ENCODE results near the gene HES5.

HES5 gene

DNA sequence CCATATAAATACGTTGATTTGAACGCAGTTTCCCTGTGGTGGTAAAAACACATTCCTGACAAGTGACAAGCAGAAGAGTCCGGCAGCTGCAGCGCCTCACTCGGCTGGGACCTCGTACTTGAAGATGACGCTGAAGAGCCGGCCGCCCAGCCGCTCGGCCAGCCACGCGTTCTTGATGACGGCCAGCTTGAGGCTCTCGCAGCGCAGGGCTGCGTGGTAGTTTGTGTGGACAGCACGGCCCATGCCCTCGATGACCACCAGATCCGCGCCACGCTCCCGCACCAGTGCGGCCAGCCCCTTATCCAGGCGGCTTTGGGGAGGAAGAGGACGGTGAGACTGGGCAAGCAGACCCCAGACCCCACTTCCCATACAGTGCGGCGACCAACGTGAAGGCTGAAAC is 21.3 kb downstream of the HES5 start:
- peaks cover 70% of the 10 kb centered on the region for H3K36me3 ChIP-seq
- H3K27me3 ChIP-seq, result peaks cover 6% of the 10 kb centered on the region
- no peak overlapping the region for H3K4me3 ChIP-seq (ENCODE audit: low read depth in 1 of 2, low read length in 1 of 2)
- H3K4me1 ChIP-seq (ENCODE audit: control insufficient read depth in 1 of 2, insufficient read depth in 1 of 2, low read depth in 1 of 2, low read length in 1 of 2), result no peaks in the 10 kb centered on the region
- no peaks in the 10 kb centered on the region for H3K9me3 ChIP-seq
- H3K27ac ChIP-seq, result no peak overlapping the region
- TF ChIP-seq CTCF (IDR thresholded peaks at IDR 0.05), result no peak

DNA sequence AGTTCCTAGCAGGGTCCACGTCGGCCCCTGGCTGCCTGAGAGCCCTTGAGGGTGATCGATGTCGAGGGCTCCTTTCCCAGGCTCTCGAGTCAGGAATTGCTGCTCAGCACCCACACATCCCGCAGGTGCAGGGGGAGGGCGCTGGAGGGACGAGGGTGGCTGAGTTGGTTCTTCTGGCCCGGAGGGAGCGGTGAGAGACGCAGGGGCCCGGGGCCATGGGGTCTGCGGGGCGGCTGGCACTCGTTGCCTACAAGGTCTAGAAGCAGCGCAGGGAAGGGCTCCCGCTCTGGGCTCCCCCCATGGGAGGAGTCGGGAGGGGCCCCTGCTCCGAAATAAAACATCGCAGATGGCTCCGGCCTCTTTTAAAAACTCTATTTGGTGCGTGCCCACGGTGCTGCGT is 21.9 kb downstream of the HES5 start:
- peaks cover 64% of the 10 kb centered on the region for H3K36me3 ChIP-seq
- no peaks in the 10 kb centered on the region for H3K4me1 ChIP-seq (ENCODE audit: control insufficient read depth in 1 of 2, insufficient read depth in 1 of 2, low read depth in 1 of 2, low read length in 1 of 2)
- no peak overlapping the region for H3K4me3 ChIP-seq (ENCODE audit: low read depth in 1 of 2, low read length in 1 of 2)
- no peak overlapping the region for H3K27ac ChIP-seq
- no peak for TF ChIP-seq CTCF (IDR thresholded peaks at IDR 0.05)
- peaks cover 11% of the 10 kb centered on the region for H3K27me3 ChIP-seq
- no peaks in the 10 kb centered on the region for H3K9me3 ChIP-seq

DNA sequence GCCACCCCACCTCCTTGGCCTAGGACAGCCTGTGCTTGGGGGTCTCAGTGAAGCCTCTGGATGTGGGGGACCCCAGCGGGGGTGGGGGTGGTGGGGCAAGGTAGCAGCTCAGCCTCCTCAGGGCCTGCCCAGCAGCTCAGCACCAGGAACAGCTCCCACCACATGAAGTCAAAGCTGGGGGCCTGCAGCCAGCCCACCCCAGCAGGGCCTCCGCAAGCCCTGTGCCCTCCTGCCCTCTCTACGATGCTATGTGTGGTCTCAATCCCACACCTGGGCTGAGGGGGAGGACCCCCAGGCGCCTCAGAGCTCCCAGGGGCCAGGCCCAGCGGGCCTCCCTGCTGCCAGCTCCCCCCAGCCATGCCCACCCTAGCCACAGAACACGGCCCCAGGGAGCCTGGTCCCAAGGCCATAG is 22.3 kb downstream of the HES5 start:
- H3K27ac ChIP-seq, result no peak overlapping the region
- H3K36me3 ChIP-seq, result peaks cover 60% of the 10 kb centered on the region
- H3K27me3 ChIP-seq, result peaks cover 11% of the 10 kb centered on the region
- no peaks in the 10 kb centered on the region for H3K9me3 ChIP-seq
- H3K4me3 ChIP-seq (ENCODE audit: low read depth in 1 of 2, low read length in 1 of 2), result no peak overlapping the region
- H3K4me1 ChIP-seq (ENCODE audit: control insufficient read depth in 1 of 2, insufficient read depth in 1 of 2, low read depth in 1 of 2, low read length in 1 of 2), result no peaks in the 10 kb centered on the region
- no peak for TF ChIP-seq CTCF (IDR thresholded peaks at IDR 0.05)

DNA sequence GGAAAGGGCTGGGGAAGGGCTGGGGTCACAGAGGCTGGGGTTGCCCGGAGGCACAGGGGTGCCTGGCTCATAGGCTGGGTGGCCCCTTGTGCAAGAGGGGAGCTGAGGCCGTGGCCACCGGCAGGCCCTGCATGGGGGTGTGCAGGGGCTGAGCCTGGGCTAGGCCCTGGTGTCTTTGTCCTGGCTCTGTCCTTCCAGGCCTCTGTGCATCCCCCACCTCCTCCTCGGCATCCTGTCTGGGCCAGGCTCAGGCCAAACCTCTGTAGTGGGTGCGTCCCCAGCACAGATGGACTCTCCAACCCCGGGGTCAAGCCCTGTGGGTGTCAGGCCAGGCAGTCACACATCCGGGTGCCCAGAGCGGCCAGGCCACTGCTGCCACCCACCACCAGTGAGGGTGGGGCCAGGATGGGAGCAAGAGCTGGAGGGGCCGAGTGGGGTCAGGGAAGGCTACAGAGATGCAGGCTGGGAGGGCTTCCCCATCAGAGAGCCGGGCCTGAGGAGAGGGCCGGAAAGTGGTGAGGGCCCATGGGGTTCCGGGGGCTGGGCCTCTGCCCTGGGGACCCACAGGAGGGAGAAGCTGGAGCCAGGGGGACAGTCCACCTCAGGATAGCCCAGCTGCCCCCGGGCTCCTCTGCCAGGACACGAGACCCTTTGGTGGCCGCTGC is 23.0 kb downstream of the HES5 start:
- Histone ChIP-seq H3K27ac (no peak overlapping the region), H3K9me3 (no peaks in the 10 kb centered on the region), H3K4me3 (ENCODE audit: low read depth in 1 of 2, low read length in 1 of 2) (no peak overlapping the region), H3K4me1 (ENCODE audit: control insufficient read depth in 1 of 2, insufficient read depth in 1 of 2, low read depth in 1 of 2, low read length in 1 of 2) (no peaks in the 10 kb centered on the region), H3K36me3 (peaks cover 52% of the 10 kb centered on the region), H3K27me3 (peaks cover 11% of the 10 kb centered on the region)
- TF ChIP-seq CTCF (IDR thresholded peaks at IDR 0.05), result no peak

- H3K4me3 ChIP-seq (ENCODE audit: low read depth in 1 of 2, low read length in 1 of 2), result no peak overlapping the region
- H3K36me3 ChIP-seq, result peaks cover 44% of the 10 kb centered on the region
- H3K9me3 ChIP-seq, result no peaks in the 10 kb centered on the region
- no peak overlapping the region for H3K27ac ChIP-seq
- H3K27me3 ChIP-seq, result peaks cover 11% of the 10 kb centered on the region
- TF ChIP-seq CTCF (IDR thresholded peaks at IDR 0.05), result no peak
- H3K4me1 ChIP-seq (ENCODE audit: control insufficient read depth in 1 of 2, insufficient read depth in 1 of 2, low read depth in 1 of 2, low read length in 1 of 2), result no peaks in the 10 kb centered on the region
Measured at GRCh38 chr1:2506007-2506860, 23.8 kb downstream of the HES5 start.

Data from neutrophil (primary cell).